GM23338 (cell line): Measurements from ENCODE around the gene NRDE2. TPM values are rescaled to one million over a fixed set of nuclear protein-coding genes. Genes with fewer than 3 reads are reported as not detected.

ENCODE experiments used
- ATAC-seq: fragments of 200-7000 bp; cut with Tn5 transposase; 3 replicates; pipeline ENCODE4 v1.9.1; 2020
- DNase-seq: peaks from one replicate; pipeline ENCODE4 v3.0.0-alpha.2; 2015; ENCODE audit warnings: low spot score
- H2AFZ ChIP-seq: fragments of 200-600 bp; sonication (generic); 2 replicates; pipeline ENCODE4 v1.8.0; 2016; ENCODE audit warnings: antibody characterized with exemption, mild to moderate bottlenecking, moderate library complexity
- H3F3A ChIP-seq: fragments of 200-600 bp; sonication (generic); replicated peaks from 2 replicates; pipeline ENCODE4 v1.8.0; 2017; ENCODE audit warnings: antibody characterized with exemption, mixed run types, low read depth
- H3K27ac ChIP-seq: fragments of 200-600 bp; sonication (generic); 2 replicates; pipeline ENCODE4 v1.6.1; 2016; ENCODE audit warnings: low read depth
- H3K27me3 ChIP-seq: fragments of 200-600 bp; sonication (generic); 2 replicates; pipeline ENCODE4 v1.8.0; 2016; ENCODE audit warnings: mild to moderate bottlenecking, mixed run types, moderate library complexity; ENCODE audit not compliant: insufficient read depth
- H3K36me3 ChIP-seq: fragments of 200-600 bp; sonication (generic); 2 replicates; pipeline ENCODE4 v1.8.0; 2016; ENCODE audit warnings: mild to moderate bottlenecking; ENCODE audit not compliant: insufficient read depth
- H3K4me1 ChIP-seq: fragments of 200-600 bp; sonication (generic); 2 replicates; pipeline ENCODE4 v1.8.0; 2016; ENCODE audit warnings: mild to moderate bottlenecking, moderate library complexity; ENCODE audit not compliant: insufficient read depth
- H3K4me2 ChIP-seq: fragments of 200-600 bp; sonication (generic); 2 replicates; pipeline ENCODE4 v1.7.1; 2017; ENCODE audit warnings: mixed run types
- H3K4me3 ChIP-seq: fragments of 200-600 bp; sonication (generic); 2 replicates; pipeline ENCODE4 v1.6.1; 2016; ENCODE audit warnings: mixed run types
- H3K79me2 ChIP-seq: fragments of 200-600 bp; sonication (generic); replicated peaks from 2 replicates; pipeline ENCODE4 v1.8.0; 2017; ENCODE audit warnings: mild to moderate bottlenecking; ENCODE audit not compliant: insufficient read depth
- H3K9me2 ChIP-seq: fragments of 200-600 bp; sonication (generic); 2 replicates; pipeline ENCODE4 v1.8.0; 2017; ENCODE audit not compliant: insufficient read depth
- H4K20me1 ChIP-seq: fragments of 200-600 bp; sonication (generic); replicated peaks from 2 replicates; pipeline ENCODE4 v1.8.0; 2017; ENCODE audit warnings: mild to moderate bottlenecking; ENCODE audit not compliant: insufficient read depth
- H3K27ac Mint-ChIP-seq: 2 replicates; pipeline ENCODE4 v1.8.0; 2020; ENCODE audit warnings: inconsistent platforms, mild to moderate bottlenecking, moderate library complexity, mixed read lengths
- H3K27me3 Mint-ChIP-seq: 3 replicates; pipeline ENCODE4 v1.8.0; 2022; ENCODE audit warnings: low read depth, mild to moderate bottlenecking, moderate library complexity, mixed read lengths, inconsistent platforms; ENCODE audit not compliant: insufficient read depth, poor library complexity
- H3K36me3 Mint-ChIP-seq: 3 replicates; pipeline ENCODE4 v1.8.0; 2021; ENCODE audit warnings: low read depth, mild to moderate bottlenecking, inconsistent platforms, moderate library complexity, mixed read lengths
- H3K4me1 Mint-ChIP-seq: 3 replicates; pipeline ENCODE4 v1.8.0; 2020; ENCODE audit warnings: mild to moderate bottlenecking, inconsistent platforms, mixed read lengths
- H3K4me3 Mint-ChIP-seq: 3 replicates; pipeline ENCODE4 v1.8.0; 2021; ENCODE audit warnings: moderate library complexity, mild to moderate bottlenecking, inconsistent platforms, mixed read lengths
- H3K9me3 Mint-ChIP-seq: 3 replicates; pipeline ENCODE4 v1.8.0; 2020; ENCODE audit warnings: moderate library complexity, mild to moderate bottlenecking, inconsistent platforms, mixed read lengths
- CREB1 ChIP-seq: fragments of 250-450 bp; sonication (Bioruptor Pico); IDR thresholded peaks from 2 replicates; pipeline ENCODE4 v1.5.0; 2020; ENCODE audit warnings: low read depth, mild to moderate bottlenecking, moderate library complexity
- EZH2 ChIP-seq: fragments of 200-600 bp; sonication (generic); IDR thresholded peaks from one replicate; pipeline ENCODE4 v1.8.0; 2017; ENCODE audit warnings: antibody characterized with exemption, mild to moderate bottlenecking, low read depth; ENCODE audit not compliant: unreplicated experiment
- EZH2phosphoT487 ChIP-seq: fragments of 200-600 bp; sonication (generic); IDR thresholded peaks from one replicate; pipeline ENCODE4 v1.8.1; 2018; ENCODE audit warnings: antibody characterized with exemption; ENCODE audit not compliant: unreplicated experiment
- JUNB ChIP-seq: IDR thresholded peaks from one replicate; pipeline ENCODE4 v1.6.1; 2016; ENCODE audit warnings: antibody characterized with exemption; ENCODE audit not compliant: unreplicated experiment
- NANOG ChIP-seq: IDR thresholded peaks from 2 replicates; pipeline ENCODE4 v1.6.1; 2016; ENCODE audit warnings: antibody characterized with exemption, borderline replicate concordance
- POLR2AphosphoS5 ChIP-seq: IDR thresholded peaks from 2 replicates; pipeline ENCODE4 v1.6.1; 2016; ENCODE audit warnings: antibody characterized with exemption, low read depth
- STAT1 ChIP-seq: IDR thresholded peaks from one replicate; pipeline ENCODE4 v1.6.1; 2016; ENCODE audit warnings: antibody characterized with exemption; ENCODE audit not compliant: unreplicated experiment
- ZNF114 ChIP-seq: fragments of 250-450 bp; sonication (Bioruptor Pico); IDR thresholded peaks from 2 replicates; pipeline ENCODE4 v1.5.0; 2020; ENCODE audit warnings: mild to moderate bottlenecking, moderate library complexity
- ZNF331 ChIP-seq: fragments of 250-450 bp; sonication (Bioruptor Pico); IDR thresholded peaks from 2 replicates; pipeline ENCODE4 v1.5.0; 2020; ENCODE audit warnings: low read depth, mild to moderate bottlenecking, moderate library complexity
- polyA plus RNA-seq: library from polyadenylated mRNA; unstranded; fragments of >200 nt; fragmentation: Nextera tagmentation; extraction: Ambion mirVana; gene quantifications from 2 replicates; pipeline ENCODE4 v1.2.1, GENCODE V29; 2016
- total RNA-seq: library from RNA; depleted of rRNA; stranded (reverse); fragments of >200 nt; shearing (Covaris generic); gene quantifications from 2 replicates; pipeline ENCODE4 v1.2.3, GENCODE V29; 2014
- TF ChIP-seq, protein P1 (sequence below): fragments of 250-450 bp; sonication (Bioruptor Pico); IDR thresholded peaks from 2 replicates; pipeline ENCODE4 v1.5.0; 2020; ENCODE audit warnings: mild to moderate bottlenecking, moderate library complexity
- TF ChIP-seq, protein P2 (sequence below): IDR thresholded peaks from 2 replicates; pipeline ENCODE4 v1.6.1; 2016; ENCODE audit warnings: antibody characterized with exemption
- TF ChIP-seq, protein P3 (sequence below), 2 experiments: fragments of 200-600 bp in 1 of 2; sonication (generic) in 1 of 2; conservative IDR thresholded peaks; 2 replicates each; pipeline versions ENCODE4 v1.5.1 to v1.6.1; 2016 to 2017; ENCODE audit warnings: antibody characterized with exemption in 2 of 2, low read depth in 2 of 2, mild to moderate bottlenecking in 2 of 2, moderate library complexity in 1 of 2
- TF ChIP-seq, protein P4 (sequence below): IDR thresholded peaks from one replicate; pipeline ENCODE4 v1.6.1; 2018; ENCODE audit warnings: antibody characterized with exemption; ENCODE audit not compliant: unreplicated experiment

NRDE2 gene
- total and polyA plus RNA-seq, 2 experiments from 2014 or later = 9.8 to 20.6 TPM

DNA sequence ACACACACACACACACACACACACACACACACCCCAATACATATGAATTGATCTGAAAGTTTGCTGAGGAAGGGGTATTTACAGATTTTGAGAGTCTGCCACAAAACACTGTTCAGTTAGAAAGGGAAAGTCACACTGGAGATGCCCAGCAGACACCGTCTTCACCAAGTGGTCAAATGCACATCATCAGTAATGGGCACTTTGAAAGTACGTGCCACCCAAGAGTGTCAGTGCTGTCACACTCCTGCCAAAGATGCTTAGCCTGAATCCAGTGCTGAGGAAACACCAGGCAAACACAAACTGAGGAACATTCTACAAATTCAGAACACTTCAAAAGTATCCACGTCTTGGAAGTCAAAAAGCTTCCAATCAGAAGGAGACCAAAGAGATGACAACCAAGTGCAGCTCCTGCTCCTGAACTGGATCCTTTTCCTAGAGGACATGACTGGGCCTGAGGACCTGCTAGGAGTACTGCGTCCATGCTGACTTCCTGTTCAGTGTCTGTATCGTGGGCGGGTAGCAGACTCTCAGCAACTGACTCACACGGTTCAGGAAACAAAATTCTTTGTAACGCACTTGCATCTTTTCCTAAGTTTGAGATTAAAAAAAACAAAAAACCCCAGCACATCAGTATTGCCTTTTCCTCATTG, 56.8 kb downstream of the NRDE2 start:
- no peaks in the 10 kb centered on the region for H3K27me3 ChIP-seq
- peaks cover 6% of the 10 kb centered on the region for H3K27me3 Mint-ChIP-seq
- no peaks in the 10 kb centered on the region for H3K4me1 ChIP-seq
- TF ChIP-seq NANOG (no peak), POLR2AphosphoS5 (no peak), ZNF331 (CRISPR knock-in tag) (no peak), EZH2phosphoT487 (no peak), STAT1 (no peak), CREB1 (CRISPR knock-in tag) (no peak), JUNB (no peak), EZH2 (no peak), ZNF114 (CRISPR knock-in tag) (no peak)
- TF ChIP-seq, protein P1, sequence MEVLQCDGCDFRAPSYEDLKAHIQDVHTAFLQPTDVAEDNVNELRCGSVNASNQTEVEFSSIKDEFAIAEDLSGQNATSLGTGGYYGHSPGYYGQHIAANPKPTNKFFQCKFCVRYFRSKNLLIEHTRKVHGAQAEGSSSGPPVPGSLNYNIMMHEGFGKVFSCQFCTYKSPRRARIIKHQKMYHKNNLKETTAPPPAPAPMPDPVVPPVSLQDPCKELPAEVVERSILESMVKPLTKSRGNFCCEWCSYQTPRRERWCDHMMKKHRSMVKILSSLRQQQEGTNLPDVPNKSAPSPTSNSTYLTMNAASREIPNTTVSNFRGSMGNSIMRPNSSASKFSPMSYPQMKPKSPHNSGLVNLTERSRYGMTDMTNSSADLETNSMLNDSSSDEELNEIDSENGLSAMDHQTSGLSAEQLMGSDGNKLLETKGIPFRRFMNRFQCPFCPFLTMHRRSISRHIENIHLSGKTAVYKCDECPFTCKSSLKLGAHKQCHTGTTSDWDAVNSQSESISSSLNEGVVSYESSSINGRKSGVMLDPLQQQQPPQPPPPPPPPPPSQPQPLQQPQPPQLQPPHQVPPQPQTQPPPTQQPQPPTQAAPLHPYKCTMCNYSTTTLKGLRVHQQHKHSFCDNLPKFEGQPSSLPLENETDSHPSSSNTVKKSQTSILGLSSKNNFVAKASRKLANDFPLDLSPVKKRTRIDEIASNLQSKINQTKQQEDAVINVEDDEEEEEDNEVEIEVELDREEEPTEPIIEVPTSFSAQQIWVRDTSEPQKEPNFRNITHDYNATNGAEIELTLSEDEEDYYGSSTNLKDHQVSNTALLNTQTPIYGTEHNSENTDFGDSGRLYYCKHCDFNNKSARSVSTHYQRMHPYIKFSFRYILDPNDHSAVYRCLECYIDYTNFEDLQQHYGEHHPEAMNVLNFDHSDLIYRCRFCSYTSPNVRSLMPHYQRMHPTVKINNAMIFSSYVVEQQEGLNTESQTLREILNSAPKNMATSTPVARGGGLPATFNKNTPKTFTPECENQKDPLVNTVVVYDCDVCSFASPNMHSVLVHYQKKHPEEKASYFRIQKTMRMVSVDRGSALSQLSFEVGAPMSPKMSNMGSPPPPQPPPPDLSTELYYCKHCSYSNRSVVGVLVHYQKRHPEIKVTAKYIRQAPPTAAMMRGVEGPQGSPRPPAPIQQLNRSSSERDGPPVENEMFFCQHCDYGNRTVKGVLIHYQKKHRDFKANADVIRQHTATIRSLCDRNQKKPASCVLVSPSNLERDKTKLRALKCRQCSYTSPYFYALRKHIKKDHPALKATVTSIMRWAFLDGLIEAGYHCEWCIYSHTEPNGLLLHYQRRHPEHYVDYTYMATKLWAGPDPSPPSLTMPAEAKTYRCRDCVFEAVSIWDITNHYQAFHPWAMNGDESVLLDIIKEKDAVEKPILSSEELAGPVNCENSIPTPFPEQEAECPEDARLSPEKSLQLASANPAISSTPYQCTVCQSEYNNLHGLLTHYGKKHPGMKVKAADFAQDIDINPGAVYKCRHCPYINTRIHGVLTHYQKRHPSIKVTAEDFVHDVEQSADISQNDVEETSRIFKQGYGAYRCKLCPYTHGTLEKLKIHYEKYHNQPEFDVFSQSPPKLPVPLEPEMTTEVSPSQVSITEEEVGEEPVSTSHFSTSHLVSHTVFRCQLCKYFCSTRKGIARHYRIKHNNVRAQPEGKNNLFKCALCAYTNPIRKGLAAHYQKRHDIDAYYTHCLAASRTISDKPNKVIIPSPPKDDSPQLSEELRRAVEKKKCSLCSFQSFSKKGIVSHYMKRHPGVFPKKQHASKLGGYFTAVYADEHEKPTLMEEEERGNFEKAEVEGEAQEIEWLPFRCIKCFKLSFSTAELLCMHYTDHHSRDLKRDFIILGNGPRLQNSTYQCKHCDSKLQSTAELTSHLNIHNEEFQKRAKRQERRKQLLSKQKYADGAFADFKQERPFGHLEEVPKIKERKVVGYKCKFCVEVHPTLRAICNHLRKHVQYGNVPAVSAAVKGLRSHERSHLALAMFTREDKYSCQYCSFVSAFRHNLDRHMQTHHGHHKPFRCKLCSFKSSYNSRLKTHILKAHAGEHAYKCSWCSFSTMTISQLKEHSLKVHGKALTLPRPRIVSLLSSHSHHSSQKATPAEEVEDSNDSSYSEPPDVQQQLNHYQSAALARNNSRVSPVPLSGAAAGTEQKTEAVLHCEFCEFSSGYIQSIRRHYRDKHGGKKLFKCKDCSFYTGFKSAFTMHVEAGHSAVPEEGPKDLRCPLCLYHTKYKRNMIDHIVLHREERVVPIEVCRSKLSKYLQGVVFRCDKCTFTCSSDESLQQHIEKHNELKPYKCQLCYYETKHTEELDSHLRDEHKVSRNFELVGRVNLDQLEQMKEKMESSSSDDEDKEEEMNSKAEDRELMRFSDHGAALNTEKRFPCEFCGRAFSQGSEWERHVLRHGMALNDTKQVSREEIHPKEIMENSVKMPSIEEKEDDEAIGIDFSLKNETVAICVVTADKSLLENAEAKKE (CRISPR knock-in tag) = no peak
- TF ChIP-seq, protein P2, sequence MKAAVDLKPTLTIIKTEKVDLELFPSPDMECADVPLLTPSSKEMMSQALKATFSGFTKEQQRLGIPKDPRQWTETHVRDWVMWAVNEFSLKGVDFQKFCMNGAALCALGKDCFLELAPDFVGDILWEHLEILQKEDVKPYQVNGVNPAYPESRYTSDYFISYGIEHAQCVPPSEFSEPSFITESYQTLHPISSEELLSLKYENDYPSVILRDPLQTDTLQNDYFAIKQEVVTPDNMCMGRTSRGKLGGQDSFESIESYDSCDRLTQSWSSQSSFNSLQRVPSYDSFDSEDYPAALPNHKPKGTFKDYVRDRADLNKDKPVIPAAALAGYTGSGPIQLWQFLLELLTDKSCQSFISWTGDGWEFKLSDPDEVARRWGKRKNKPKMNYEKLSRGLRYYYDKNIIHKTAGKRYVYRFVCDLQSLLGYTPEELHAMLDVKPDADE = no peak
- TF ChIP-seq, protein P3, sequence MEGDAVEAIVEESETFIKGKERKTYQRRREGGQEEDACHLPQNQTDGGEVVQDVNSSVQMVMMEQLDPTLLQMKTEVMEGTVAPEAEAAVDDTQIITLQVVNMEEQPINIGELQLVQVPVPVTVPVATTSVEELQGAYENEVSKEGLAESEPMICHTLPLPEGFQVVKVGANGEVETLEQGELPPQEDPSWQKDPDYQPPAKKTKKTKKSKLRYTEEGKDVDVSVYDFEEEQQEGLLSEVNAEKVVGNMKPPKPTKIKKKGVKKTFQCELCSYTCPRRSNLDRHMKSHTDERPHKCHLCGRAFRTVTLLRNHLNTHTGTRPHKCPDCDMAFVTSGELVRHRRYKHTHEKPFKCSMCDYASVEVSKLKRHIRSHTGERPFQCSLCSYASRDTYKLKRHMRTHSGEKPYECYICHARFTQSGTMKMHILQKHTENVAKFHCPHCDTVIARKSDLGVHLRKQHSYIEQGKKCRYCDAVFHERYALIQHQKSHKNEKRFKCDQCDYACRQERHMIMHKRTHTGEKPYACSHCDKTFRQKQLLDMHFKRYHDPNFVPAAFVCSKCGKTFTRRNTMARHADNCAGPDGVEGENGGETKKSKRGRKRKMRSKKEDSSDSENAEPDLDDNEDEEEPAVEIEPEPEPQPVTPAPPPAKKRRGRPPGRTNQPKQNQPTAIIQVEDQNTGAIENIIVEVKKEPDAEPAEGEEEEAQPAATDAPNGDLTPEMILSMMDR (conservative IDR thresholded peaks at IDR 0.05; ENCODE audit: low read depth in 2 of 2) = no peak
- TF ChIP-seq, protein P4, sequence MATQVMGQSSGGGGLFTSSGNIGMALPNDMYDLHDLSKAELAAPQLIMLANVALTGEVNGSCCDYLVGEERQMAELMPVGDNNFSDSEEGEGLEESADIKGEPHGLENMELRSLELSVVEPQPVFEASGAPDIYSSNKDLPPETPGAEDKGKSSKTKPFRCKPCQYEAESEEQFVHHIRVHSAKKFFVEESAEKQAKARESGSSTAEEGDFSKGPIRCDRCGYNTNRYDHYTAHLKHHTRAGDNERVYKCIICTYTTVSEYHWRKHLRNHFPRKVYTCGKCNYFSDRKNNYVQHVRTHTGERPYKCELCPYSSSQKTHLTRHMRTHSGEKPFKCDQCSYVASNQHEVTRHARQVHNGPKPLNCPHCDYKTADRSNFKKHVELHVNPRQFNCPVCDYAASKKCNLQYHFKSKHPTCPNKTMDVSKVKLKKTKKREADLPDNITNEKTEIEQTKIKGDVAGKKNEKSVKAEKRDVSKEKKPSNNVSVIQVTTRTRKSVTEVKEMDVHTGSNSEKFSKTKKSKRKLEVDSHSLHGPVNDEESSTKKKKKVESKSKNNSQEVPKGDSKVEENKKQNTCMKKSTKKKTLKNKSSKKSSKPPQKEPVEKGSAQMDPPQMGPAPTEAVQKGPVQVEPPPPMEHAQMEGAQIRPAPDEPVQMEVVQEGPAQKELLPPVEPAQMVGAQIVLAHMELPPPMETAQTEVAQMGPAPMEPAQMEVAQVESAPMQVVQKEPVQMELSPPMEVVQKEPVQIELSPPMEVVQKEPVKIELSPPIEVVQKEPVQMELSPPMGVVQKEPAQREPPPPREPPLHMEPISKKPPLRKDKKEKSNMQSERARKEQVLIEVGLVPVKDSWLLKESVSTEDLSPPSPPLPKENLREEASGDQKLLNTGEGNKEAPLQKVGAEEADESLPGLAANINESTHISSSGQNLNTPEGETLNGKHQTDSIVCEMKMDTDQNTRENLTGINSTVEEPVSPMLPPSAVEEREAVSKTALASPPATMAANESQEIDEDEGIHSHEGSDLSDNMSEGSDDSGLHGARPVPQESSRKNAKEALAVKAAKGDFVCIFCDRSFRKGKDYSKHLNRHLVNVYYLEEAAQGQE = no peak
- no peak overlapping the region for H3K27ac Mint-ChIP-seq
- 0 out of 2 replicates have a peak, but pooled peaks cover 3% of the 10 kb centered on the region for H4K20me1 ChIP-seq
- no peak overlapping the region for H3K4me3 ChIP-seq
- H3K4me3 Mint-ChIP-seq = no peak overlapping the region
- DNase-seq = no peak
- H3K4me1 Mint-ChIP-seq = no peaks in the 10 kb centered on the region
- H3K27ac ChIP-seq = no peak overlapping the region
- H3K9me3 Mint-ChIP-seq = no peaks in the 10 kb centered on the region
- H3K9me2 ChIP-seq = no peaks in the 10 kb centered on the region
- H3F3A ChIP-seq = no peaks in the 10 kb centered on the region
- H3K4me2 ChIP-seq = no peak overlapping the region
- H2AFZ ChIP-seq = no peak overlapping the region
- H3K36me3 ChIP-seq = peaks cover 29% of the 10 kb centered on the region
- H3K79me2 ChIP-seq = no peaks in the 10 kb centered on the region
- no peak for ATAC-seq
- H3K36me3 Mint-ChIP-seq = peaks cover 46% of the 10 kb centered on the region
